HepG2 (cell line): Measurements from ENCODE around the gene GAREM1. TPM values are rescaled to one million over a fixed set of nuclear protein-coding genes. Genes with fewer than 3 reads are reported as not detected.

Source experiments
- ATAC-seq: fragments of 200-7000 bp; cut with Tn5 transposase; 3 replicates; pipeline ENCODE4 v1.9.1; 2020; ENCODE audit warnings: mild to moderate bottlenecking, moderate library complexity
- BruUV-seq: library from RNA; stranded (reverse); fragments of 400-500 nt; replicated peaks from 2 replicates; lab custom pipeline; 2021; lab: Mats Ljungman, UMichigan
- CTCF ChIA-PET: fragments of 300-600 bp; formaldehyde crosslinking; extraction: SDS; loops from one replicate; lab custom pipeline; 2021; ENCODE audit warnings: low total read pairs, inconsistent platforms, low intra/inter-chr PET ratio; lab: Yijun Ruan, JAX
- POLR2A ChIA-PET: fragments of 350-600 bp; sonication (Branson Sonifier 250); formaldehyde crosslinking; loops from one replicate; lab custom pipeline; 2020; ENCODE audit warnings: antibody characterized with exemption, inconsistent platforms; lab: Yijun Ruan, JAX
- DNase-seq: peaks from one replicate; pipeline ENCODE4 v3.0.0-alpha.2; 2015; ENCODE audit warnings: low spot score
- FAIRE-seq: peaks from 3 replicates; lab custom pipeline; 2011; peaks lifted over from hg19 to GRCh38; lab: Jason Lieb, UNC
- H2AFZ ChIP-seq: one replicate; pipeline ENCODE4 v1.6.1; 2011; ENCODE audit warnings: low read length, inconsistent platforms
- H3K27ac ChIP-seq: fragments of 300-600 bp; 3 replicates; pipeline ENCODE4 v1.8.0; 2011; ENCODE audit warnings: mixed run types, mild to moderate bottlenecking, mixed read lengths, low read length, inconsistent platforms; ENCODE audit not compliant: insufficient read depth; ENCODE audit errors: extremely low read length
- H3K27me3 ChIP-seq, 2 experiments: fragments of 200-600 bp in 1 of 2; 2 replicates in 1 of 2; 3 replicates in 1 of 2; pipeline versions ENCODE4 v1.6.0 to v1.8.0; 2011; ENCODE audit warnings: low read length in 2 of 2, mild to moderate bottlenecking in 2 of 2, moderate library complexity in 2 of 2, inconsistent platforms in 1 of 2; ENCODE audit not compliant: insufficient read depth in 2 of 2, control insufficient read depth in 1 of 2
- H3K36me3 ChIP-seq, 2 experiments: fragments of 200-600 bp in 1 of 2; replicated peaks in 1 of 2; 2 replicates in 1 of 2; 3 replicates in 1 of 2; pipeline versions ENCODE4 v1.5.1 to v1.8.0; 2011; ENCODE audit warnings: low read length in 2 of 2, inconsistent platforms in 1 of 2; ENCODE audit not compliant: insufficient read depth in 2 of 2, control insufficient read depth in 1 of 2
- H3K4me1 ChIP-seq: 2 replicates; pipeline ENCODE4 v1.5.1; 2012; ENCODE audit warnings: low read length, inconsistent platforms; ENCODE audit not compliant: insufficient read depth
- H3K4me2 ChIP-seq: 2 replicates; pipeline ENCODE4 v1.6.0; 2011; ENCODE audit warnings: low read depth, low read length, inconsistent platforms
- H3K4me3 ChIP-seq, 3 experiments: fragments of 200-600 bp in 1 of 3; sonication (generic), shearing (Covaris generic) in 1 of 3; replicated peaks in 1 of 3; 2 replicates each; pipeline ENCODE4 v1.5.1; 2011 to 2016; ENCODE audit warnings: low read length in 3 of 3, inconsistent platforms in 2 of 3, low read depth in 2 of 3, mild to moderate bottlenecking in 2 of 3, control low read depth in 1 of 3, mixed read lengths in 1 of 3; ENCODE audit not compliant: insufficient read depth in 1 of 3
- H3K79me2 ChIP-seq: one replicate; pipeline ENCODE4 v1.6.1; 2011; ENCODE audit warnings: low read length, inconsistent platforms; ENCODE audit not compliant: insufficient read depth
- H3K9ac ChIP-seq: 2 replicates; pipeline ENCODE4 v1.6.0; 2011; ENCODE audit warnings: mild to moderate bottlenecking, low read depth, low read length, inconsistent platforms; ENCODE audit not compliant: insufficient read depth
- H3K9me3 ChIP-seq: 2 replicates; pipeline ENCODE4 v1.5.1; 2012; ENCODE audit warnings: mild to moderate bottlenecking, low read length
- H4K20me1 ChIP-seq: 2 replicates; pipeline ENCODE4 v1.6.0; 2011; ENCODE audit warnings: inconsistent platforms, mild to moderate bottlenecking, low read length, moderate library complexity; ENCODE audit not compliant: insufficient read depth
- ATF6 ChIP-seq: sonication (generic); formaldehyde crosslinking; conservative IDR thresholded peaks from 2 replicates; pipeline ENCODE4 v1.4.0; 2020; ENCODE audit warnings: missing genetic modification reagents
- CBX2 ChIP-seq, 2 experiments: fragments of 200-600 bp in 1 of 2; sonication (generic); formaldehyde crosslinking in 1 of 2; IDR thresholded peaks; 2 replicates each; pipeline versions ENCODE4 v1.7.0 to v1.8.1; 2018 to 2022; ENCODE audit warnings: low read depth in 2 of 2, low read length in 1 of 2, mild to moderate bottlenecking in 1 of 2, missing genetic modification reagents in 1 of 2
- FOSL2 ChIP-seq: sonication (generic); formaldehyde crosslinking; IDR thresholded peaks from 2 replicates; pipeline ENCODE4 v1.4.0; 2020; ENCODE audit warnings: missing genetic modification reagents
- HMG20A ChIP-seq: IDR thresholded peaks from 2 replicates; pipeline ENCODE4 v1.6.1; 2016; ENCODE audit warnings: borderline replicate concordance
- MBD4 ChIP-seq: IDR thresholded peaks from 2 replicates; pipeline ENCODE4 v1.6.1; 2012; ENCODE audit warnings: low read length, inconsistent platforms, borderline replicate concordance
- RELA ChIP-seq: sonication (generic); formaldehyde crosslinking; IDR thresholded peaks from 2 replicates; pipeline ENCODE4 v1.4.0; 2020; ENCODE audit warnings: missing genetic modification reagents
- ZBTB20 ChIP-seq: sonication (generic); formaldehyde crosslinking; IDR thresholded peaks from 2 replicates; pipeline ENCODE4 v1.8.1; 2023; ENCODE audit warnings: missing genetic modification reagents, low read depth, mild to moderate bottlenecking, borderline replicate concordance
- ZBTB37 ChIP-seq: sonication (generic); formaldehyde crosslinking; IDR thresholded peaks from 2 replicates; pipeline ENCODE4 v1.4.0; 2020; ENCODE audit warnings: mild to moderate bottlenecking, missing genetic modification reagents
- ZFP82 ChIP-seq: sonication (generic); formaldehyde crosslinking; IDR thresholded peaks from 2 replicates; pipeline ENCODE4 v1.5.1; 2020; ENCODE audit warnings: mild to moderate bottlenecking, missing genetic modification reagents, borderline replicate concordance
- ZNF274 ChIP-seq: sonication (generic); formaldehyde crosslinking; IDR thresholded peaks from 2 replicates; pipeline ENCODE4 v1.5.1; 2020; ENCODE audit warnings: mild to moderate bottlenecking, missing genetic modification reagents
- ZNF33A ChIP-seq: sonication (generic); formaldehyde crosslinking; IDR thresholded peaks from 2 replicates; pipeline ENCODE4 v1.5.1; 2020; ENCODE audit warnings: missing genetic modification reagents, mild to moderate bottlenecking, moderate library complexity, borderline replicate concordance
- ZNF567 ChIP-seq: sonication (generic); formaldehyde crosslinking; IDR thresholded peaks from 2 replicates; pipeline ENCODE4 v1.8.1; 2023; ENCODE audit warnings: mild to moderate bottlenecking, missing genetic modification reagents, borderline replicate concordance
- ZNF660 ChIP-seq: sonication (generic); formaldehyde crosslinking; IDR thresholded peaks from 2 replicates; pipeline ENCODE4 v1.5.1; 2020; ENCODE audit warnings: mild to moderate bottlenecking, low read depth, missing genetic modification reagents, borderline replicate concordance
- WGBS: methylation state at CpG from one replicate; pipeline ENCODE4 v1.1.6; 2017; ENCODE audit warnings: low lambda C conversion rate; 5-methylcytosine and 5-hydroxymethylcytosine counted together
- in situ Hi-C: cut with HindIII; loops from 2 replicates; pipeline ENCODE4 v1.10.0; 2017; ENCODE audit warnings: low pct_unique_long_range_greater_than_20kb; ENCODE audit not compliant: extremely low pct_ligation_motif_present
- intact Hi-C: fragments of 100-400 bp; cut with micrococcal nuclease; formaldehyde crosslinking; loops from one replicate; pipeline ENCODE4 v1.10.0; 2022; ENCODE audit not compliant: unreplicated experiment
- polyA plus RNA-seq, 8 experiments: library from polyadenylated mRNA; depleted of rRNA in 3 of 8; stranded (reverse) in 7 of 8; unstranded in 1 of 8; fragments of >200 nt; fragmentation: Illumina TruSeq in 4 of 8; extraction: Trizol in 4 of 8; gene quantifications; 2 replicates each; pipeline versions ENCODE4 v1.2.1 to v1.2.3, GENCODE V29; 2011 to 2016; ENCODE audit warnings: low read depth in 4 of 8, missing spikeins in 1 of 8, mixed read lengths in 1 of 8; ENCODE audit not compliant: insufficient read depth in 1 of 8
- total RNA-seq, 5 experiments: library from RNA; depleted of rRNA; stranded (reverse); fragments of >200 nt; fragmentation: Illumina TruSeq; extraction: Trizol; gene quantifications; 2 replicates each; pipeline ENCODE4 v1.2.3, GENCODE V29; 2016; ENCODE audit warnings: low read depth in 1 of 5
- TF ChIP-seq, protein P1 (sequence below): sonication (generic); formaldehyde crosslinking; IDR thresholded peaks from 2 replicates; pipeline ENCODE4 v1.4.0; 2020; ENCODE audit warnings: missing genetic modification reagents

The GAREM1 gene
- total and polyA plus RNA-seq, 2 of the 13 experiments (the other 11 are each of a cell fraction or from before 2014, with no cell fraction given): 2.5 to 2.9 TPM

DNA sequence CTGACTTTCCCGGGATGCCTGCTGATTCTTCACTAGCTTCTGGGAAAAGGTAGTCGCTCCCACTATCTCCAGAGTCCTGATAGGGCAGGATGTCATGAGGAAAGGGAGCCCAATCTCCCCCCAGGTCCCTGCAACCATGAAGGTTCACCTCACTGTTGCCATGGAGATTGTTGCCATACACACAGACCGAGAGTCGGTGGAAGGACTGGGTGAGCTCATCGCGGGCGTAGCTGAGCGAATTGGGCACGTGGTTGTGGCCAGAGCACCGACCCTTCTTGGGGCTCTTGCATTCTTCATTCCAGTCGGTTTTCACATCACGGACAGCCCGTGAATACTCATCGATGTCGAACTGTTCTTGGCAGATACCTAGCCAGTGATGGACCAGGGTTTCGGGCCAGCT is 183.4 kb downstream of the GAREM1 start:
- in situ Hi-C loops (loop anchor here (5.0 kb wide), 1 partner anchor 185 kb away; the partner anchor contains the start of gene GAREM1), intact Hi-C loops (loop anchor here (5.0 kb wide), 1 partner anchor 85 kb away; no protein-coding TSS in a partner anchor)
- DNase-seq: no peak
- no peaks in the 10 kb centered on the region for H3K9me3 ChIP-seq
- no peak overlapping the region for H3K9ac ChIP-seq
- POLR2A ChIA-PET: no interaction called here
- H3K4me3 ChIP-seq: no peak overlapping the region
- H3K36me3 ChIP-seq: peaks cover 0 to 3% of the 10 kb centered on the region in 2 experiments; a peak in 2 of 5 replicates
- FAIRE-seq: no peak
- 94% methylated on average over 16 of the region's 16 CpGs for WGBS
- no peaks in the 10 kb centered on the region for H3K4me1 ChIP-seq
- CTCF ChIA-PET: no interaction called here
- H3K27me3 ChIP-seq: no peaks in the 10 kb centered on the region
- H3K79me2 ChIP-seq: no peaks in the 10 kb centered on the region
- no peak for ATAC-seq
- H2AFZ ChIP-seq: no peak overlapping the region
- BruUV-seq: no TSS peak
- H4K20me1 ChIP-seq: no peaks in the 10 kb centered on the region
- no peak overlapping the region for H3K27ac ChIP-seq
- H3K4me2 ChIP-seq: no peak overlapping the region
- TF ChIP-seq ZFP82 (CRISPR knock-in tag) (no peak), ZNF33A (CRISPR knock-in tag) (no peak), CBX2 (IDR thresholded peaks at IDR 0.05; ENCODE audit: low read depth, low read length) (no peak), CBX2 (CRISPR knock-in tag; IDR thresholded peaks at IDR 0.05; ENCODE audit: low read depth) (no peak), ZBTB37 (CRISPR knock-in tag) (no peak), FOSL2 (no peak), MBD4 (no peak), ATF6 (CRISPR knock-in tag) (no peak), ZNF660 (no peak), ZBTB20 (no peak), ZNF274 (CRISPR knock-in tag) (no peak), RELA (no peak), HMG20A (no peak), ZNF567 (no peak)
- TF ChIP-seq, protein P1, sequence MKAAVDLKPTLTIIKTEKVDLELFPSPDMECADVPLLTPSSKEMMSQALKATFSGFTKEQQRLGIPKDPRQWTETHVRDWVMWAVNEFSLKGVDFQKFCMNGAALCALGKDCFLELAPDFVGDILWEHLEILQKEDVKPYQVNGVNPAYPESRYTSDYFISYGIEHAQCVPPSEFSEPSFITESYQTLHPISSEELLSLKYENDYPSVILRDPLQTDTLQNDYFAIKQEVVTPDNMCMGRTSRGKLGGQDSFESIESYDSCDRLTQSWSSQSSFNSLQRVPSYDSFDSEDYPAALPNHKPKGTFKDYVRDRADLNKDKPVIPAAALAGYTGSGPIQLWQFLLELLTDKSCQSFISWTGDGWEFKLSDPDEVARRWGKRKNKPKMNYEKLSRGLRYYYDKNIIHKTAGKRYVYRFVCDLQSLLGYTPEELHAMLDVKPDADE (CRISPR knock-in tag): no peak
